Measurements from ENCODE around the gene HSPB6.

Gene HSPB6

DNA sequence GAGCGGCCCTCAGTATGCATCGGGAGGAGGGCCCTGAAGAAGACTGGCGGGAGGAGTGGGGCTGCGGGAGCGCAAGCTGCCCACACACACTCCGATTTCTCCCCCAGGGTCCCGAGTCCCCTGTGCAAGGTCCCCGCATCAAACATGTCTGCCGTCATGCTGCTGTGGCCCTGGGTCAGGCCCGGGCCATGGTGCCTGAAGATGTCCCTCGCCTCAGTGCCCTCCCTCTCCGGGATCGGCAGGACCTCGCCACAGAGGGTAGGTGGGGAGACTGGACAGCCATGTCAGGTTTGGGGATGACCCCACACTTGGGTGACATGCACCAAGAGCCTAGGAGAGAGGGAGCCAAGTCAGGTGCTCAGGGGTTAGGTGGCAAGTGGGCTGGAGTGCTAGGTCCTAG is 34.4 kb downstream of the HSPB6 start:
- no peak overlapping the region for H3K27ac ChIP-seq (ENCODE audit: insufficient read depth, low read depth, low read length, poor library complexity, severe bottlenecking)
- H3K4me1 ChIP-seq (ENCODE audit: control insufficient read depth, insufficient read depth, low read length): peaks cover 7% of the 10 kb centered on the region
- no peak overlapping the region for H3K4me3 ChIP-seq (ENCODE audit: insufficient read depth, low read depth, low read length)
- H3K36me3 ChIP-seq (ENCODE audit: control insufficient read depth, insufficient read depth, low read length): peaks cover 48% of the 10 kb centered on the region
- 97% methylated on average over 14 of the region's 14 CpGs for WGBS, 2 experiments
- H3K9me3 ChIP-seq (ENCODE audit: control insufficient read depth, low read length): no peaks in the 10 kb centered on the region
- H3K27me3 ChIP-seq (ENCODE audit: control insufficient read depth, insufficient read depth, low read length, poor library complexity, severe bottlenecking): no peaks in the 10 kb centered on the region

DNA sequence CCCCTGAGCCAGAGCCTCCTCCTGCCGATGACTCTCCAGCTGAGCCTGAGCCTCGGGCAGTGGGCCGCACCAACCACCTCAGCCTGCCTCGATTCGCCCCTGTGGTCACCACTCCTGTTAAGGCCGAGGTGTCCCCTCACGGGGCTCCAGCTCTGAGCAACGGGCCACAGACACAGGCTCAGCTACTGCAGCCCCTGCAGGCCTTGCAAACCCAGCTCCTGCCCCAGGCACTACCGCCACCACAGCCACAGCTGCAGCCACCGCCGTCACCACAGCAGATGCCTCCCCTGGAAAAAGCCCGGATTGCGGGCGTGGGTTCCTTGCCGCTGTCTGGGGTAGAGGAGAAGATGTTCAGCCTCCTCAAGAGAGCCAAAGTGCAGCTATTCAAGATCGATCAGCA is 35.5 kb downstream of the HSPB6 start:
- Histone ChIP-seq H3K9me3 (ENCODE audit: control insufficient read depth, low read length) (no peaks in the 10 kb centered on the region), H3K27ac (ENCODE audit: insufficient read depth, low read depth, low read length, poor library complexity, severe bottlenecking) (no peak overlapping the region), H3K4me1 (ENCODE audit: control insufficient read depth, insufficient read depth, low read length) (peaks cover 7% of the 10 kb centered on the region), H3K4me3 (ENCODE audit: insufficient read depth, low read depth, low read length) (no peak overlapping the region), H3K27me3 (ENCODE audit: control insufficient read depth, insufficient read depth, low read length, poor library complexity, severe bottlenecking) (no peaks in the 10 kb centered on the region), H3K36me3 (ENCODE audit: control insufficient read depth, insufficient read depth, low read length) (peaks cover 44% of the 10 kb centered on the region)
- WGBS, 2 experiments: 97 to 98% methylated on average over 16 of the region's 16 CpGs

DNA sequence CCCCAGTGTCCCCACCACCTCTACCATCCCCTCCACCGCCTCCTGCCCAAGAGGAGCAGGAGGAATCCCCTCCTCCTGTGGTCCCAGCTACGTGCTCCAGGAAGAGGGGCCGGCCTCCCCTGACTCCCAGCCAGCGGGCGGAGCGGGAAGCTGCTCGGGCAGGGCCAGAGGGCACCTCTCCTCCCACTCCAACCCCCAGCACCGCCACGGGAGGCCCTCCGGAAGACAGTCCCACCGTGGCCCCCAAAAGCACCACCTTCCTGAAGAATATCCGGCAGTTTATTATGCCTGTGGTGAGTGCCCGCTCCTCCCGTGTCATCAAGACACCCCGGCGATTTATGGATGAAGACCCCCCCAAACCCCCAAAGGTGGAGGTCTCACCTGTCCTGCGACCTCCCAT is 36.2 kb downstream of the HSPB6 start:
- 93 to 95% methylated on average over 17 of the region's 17 CpGs for WGBS, 2 experiments
- Histone ChIP-seq H3K9me3 (ENCODE audit: control insufficient read depth, low read length) (no peaks in the 10 kb centered on the region), H3K4me1 (ENCODE audit: control insufficient read depth, insufficient read depth, low read length) (peaks cover 12% of the 10 kb centered on the region), H3K36me3 (ENCODE audit: control insufficient read depth, insufficient read depth, low read length) (peaks cover 40% of the 10 kb centered on the region), H3K27me3 (ENCODE audit: control insufficient read depth, insufficient read depth, low read length, poor library complexity, severe bottlenecking) (peaks cover 4% of the 10 kb centered on the region), H3K4me3 (ENCODE audit: insufficient read depth, low read depth, low read length) (no peak overlapping the region), H3K27ac (ENCODE audit: insufficient read depth, low read depth, low read length, poor library complexity, severe bottlenecking) (no peak overlapping the region)

DNA sequence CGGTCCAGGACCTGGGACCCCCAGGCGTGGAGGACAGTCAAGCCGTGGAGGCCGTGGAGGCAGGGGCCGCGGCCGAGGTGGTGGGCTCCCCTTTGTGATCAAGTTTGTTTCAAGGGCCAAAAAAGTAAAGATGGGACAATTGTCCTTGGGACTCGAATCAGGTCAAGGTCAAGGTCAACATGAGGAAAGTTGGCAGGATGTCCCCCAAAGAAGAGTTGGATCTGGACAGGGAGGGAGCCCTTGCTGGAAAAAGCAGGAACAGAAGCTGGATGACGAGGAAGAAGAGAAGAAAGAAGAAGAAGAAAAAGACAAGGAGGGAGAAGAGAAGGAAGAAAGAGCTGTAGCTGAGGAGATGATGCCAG is 36.7 kb downstream of the HSPB6 start:
- Histone ChIP-seq H3K27ac (ENCODE audit: insufficient read depth, low read depth, low read length, poor library complexity, severe bottlenecking) (no peak overlapping the region), H3K4me3 (ENCODE audit: insufficient read depth, low read depth, low read length) (no peak overlapping the region), H3K4me1 (ENCODE audit: control insufficient read depth, insufficient read depth, low read length) (peaks cover 17% of the 10 kb centered on the region), H3K27me3 (ENCODE audit: control insufficient read depth, insufficient read depth, low read length, poor library complexity, severe bottlenecking) (peaks cover 9% of the 10 kb centered on the region), H3K9me3 (ENCODE audit: control insufficient read depth, low read length) (no peaks in the 10 kb centered on the region), H3K36me3 (ENCODE audit: control insufficient read depth, insufficient read depth, low read length) (peaks cover 35% of the 10 kb centered on the region)
- WGBS, 2 experiments: 94 to 98% methylated on average over 9 of the region's 9 CpGs

GRCh38 chr19:35719402-35720162 is 37.2 kb downstream of the HSPB6 start:
- Histone ChIP-seq H3K4me1 (ENCODE audit: control insufficient read depth, insufficient read depth, low read length) (peaks cover 22% of the 10 kb centered on the region), H3K27ac (ENCODE audit: insufficient read depth, low read depth, low read length, poor library complexity, severe bottlenecking) (no peak overlapping the region), H3K9me3 (ENCODE audit: control insufficient read depth, low read length) (no peaks in the 10 kb centered on the region), H3K4me3 (ENCODE audit: insufficient read depth, low read depth, low read length) (peak overlapping the region; percentile 70), H3K27me3 (ENCODE audit: control insufficient read depth, insufficient read depth, low read length, poor library complexity, severe bottlenecking) (peaks cover 15% of the 10 kb centered on the region), H3K36me3 (ENCODE audit: control insufficient read depth, insufficient read depth, low read length) (peaks cover 30% of the 10 kb centered on the region)
- WGBS, 2 experiments: 93 to 94% methylated on average over 32 of the region's 32 CpGs

DNA sequence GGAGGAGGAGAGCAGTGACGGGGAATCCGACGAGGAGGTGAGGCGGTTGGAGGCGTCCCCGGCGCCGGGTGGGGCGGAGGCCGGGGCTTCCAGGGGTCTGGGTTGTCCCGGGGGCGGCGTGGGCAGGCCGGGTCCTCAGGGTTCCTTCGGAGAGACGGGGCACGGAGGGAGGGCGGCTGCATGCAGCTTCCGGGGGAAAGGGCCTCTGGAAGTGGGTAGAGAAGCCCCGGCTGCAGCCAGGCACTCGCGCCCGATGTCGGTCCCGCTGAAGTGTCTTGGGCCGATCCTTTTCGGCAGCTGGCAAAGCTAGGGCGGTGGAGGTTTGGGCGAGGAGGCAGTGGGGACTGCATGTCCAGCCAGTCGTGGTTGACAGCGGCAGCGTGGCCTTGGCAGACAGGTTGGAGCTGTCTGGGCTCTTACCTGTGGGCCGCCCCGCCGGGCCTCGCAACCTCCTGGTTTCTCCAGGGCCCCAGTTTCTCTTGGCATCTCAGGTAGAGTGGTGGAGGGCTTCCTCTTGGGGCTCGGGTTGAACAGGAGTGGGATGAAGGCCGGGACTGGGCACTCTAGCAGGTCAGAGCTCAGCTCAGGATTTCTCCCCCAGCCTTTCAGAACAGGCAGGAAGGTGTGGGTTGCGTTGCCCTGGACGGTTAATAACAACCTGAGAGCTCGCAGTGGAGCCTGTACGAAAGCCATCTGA is 38.3 kb downstream of the HSPB6 start:
- Histone ChIP-seq H3K9me3 (ENCODE audit: control insufficient read depth, low read length) (no peaks in the 10 kb centered on the region), H3K27me3 (ENCODE audit: control insufficient read depth, insufficient read depth, low read length, poor library complexity, severe bottlenecking) (peaks cover 23% of the 10 kb centered on the region), H3K4me3 (ENCODE audit: insufficient read depth, low read depth, low read length) (peak overlapping the region; percentile 70), H3K27ac (ENCODE audit: insufficient read depth, low read depth, low read length, poor library complexity, severe bottlenecking) (no peak overlapping the region), H3K36me3 (ENCODE audit: control insufficient read depth, insufficient read depth, low read length) (peaks cover 20% of the 10 kb centered on the region), H3K4me1 (ENCODE audit: control insufficient read depth, insufficient read depth, low read length) (peaks cover 27% of the 10 kb centered on the region)
- 4% methylated on average over 42 of the region's 42 CpGs for WGBS, 2 experiments

DNA sequence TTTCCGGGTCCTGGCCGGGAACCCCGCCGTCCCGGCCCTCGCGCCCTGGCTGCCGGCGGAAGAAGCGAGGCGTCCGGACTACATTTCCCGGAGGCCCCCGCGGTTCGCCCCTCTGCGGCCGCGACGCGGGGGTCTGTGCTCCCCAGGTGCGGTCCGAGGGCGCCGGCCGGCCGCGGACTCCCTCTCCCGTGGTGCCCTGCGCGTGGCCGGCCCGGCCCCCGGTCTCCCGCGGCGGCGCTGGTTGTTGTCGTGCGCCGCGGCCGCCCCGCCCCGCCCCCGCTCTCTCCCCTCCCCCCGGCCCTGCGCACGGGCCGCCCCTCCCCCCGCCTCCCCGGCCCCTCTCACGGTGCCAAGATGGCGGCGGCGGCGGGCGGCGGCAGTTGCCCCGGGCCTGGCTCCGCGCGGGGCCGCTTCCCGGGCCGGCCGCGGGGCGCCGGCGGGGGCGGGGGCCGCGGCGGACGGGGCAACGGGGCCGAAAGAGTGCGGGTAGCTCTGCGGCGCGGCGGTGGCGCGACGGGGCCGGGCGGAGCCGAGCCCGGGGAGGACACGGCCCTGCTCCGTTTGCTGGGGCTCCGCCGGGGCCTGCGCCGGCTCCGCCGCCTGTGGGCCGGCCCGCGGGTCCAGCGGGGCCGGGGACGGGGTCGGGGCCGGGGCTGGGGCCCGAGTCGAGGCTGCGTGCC is 39.0 kb downstream of the HSPB6 start, which contains the start of gene KMT2B:
Gene KMT2B, plus strand, starts transcription at position 339 of the 680 bp plus-strand sequence. Its CDS starts 16 bp downstream, at position 355.
- WGBS, 2 experiments: 0% methylated on average over 99 to 107 of the region's 109 CpGs

GRCh38 chr19:35716801-35717664 is 39.8 kb downstream of the HSPB6 start:
- Histone ChIP-seq H3K36me3 (ENCODE audit: control insufficient read depth, insufficient read depth, low read length) (peaks cover 6% of the 10 kb centered on the region), H3K4me1 (ENCODE audit: control insufficient read depth, insufficient read depth, low read length) (peaks cover 27% of the 10 kb centered on the region), H3K9me3 (ENCODE audit: control insufficient read depth, low read length) (no peaks in the 10 kb centered on the region), H3K27ac (ENCODE audit: insufficient read depth, low read depth, low read length, poor library complexity, severe bottlenecking) (peak overlapping the region; percentile 87), H3K4me3 (ENCODE audit: insufficient read depth, low read depth, low read length) (peak overlapping the region; percentile 66), H3K27me3 (ENCODE audit: control insufficient read depth, insufficient read depth, low read length, poor library complexity, severe bottlenecking) (peaks cover 29% of the 10 kb centered on the region)
- 0% methylated on average over 77 of the region's 77 CpGs for WGBS, 2 experiments

More for the DNA sequence above, 39.0 kb downstream of the HSPB6 start, which contains the start of gene KMT2B:
- H3K9me3 ChIP-seq (ENCODE audit: control insufficient read depth, low read length): no peaks in the 10 kb centered on the region
- peak within 1 kb of the TSS; percentile 87 for H3K27ac ChIP-seq (ENCODE audit: insufficient read depth, low read depth, low read length, poor library complexity, severe bottlenecking)
- H3K4me1 ChIP-seq (ENCODE audit: control insufficient read depth, insufficient read depth, low read length): peaks cover 27% of the 10 kb centered on the region
- peaks cover 13% of the 10 kb centered on the region for H3K36me3 ChIP-seq (ENCODE audit: control insufficient read depth, insufficient read depth, low read length)
- H3K4me3 ChIP-seq (ENCODE audit: insufficient read depth, low read depth, low read length): peak within 1 kb of the TSS; percentile 70
- H3K27me3 ChIP-seq (ENCODE audit: control insufficient read depth, insufficient read depth, low read length, poor library complexity, severe bottlenecking): peaks cover 29% of the 10 kb centered on the region

DNA sequence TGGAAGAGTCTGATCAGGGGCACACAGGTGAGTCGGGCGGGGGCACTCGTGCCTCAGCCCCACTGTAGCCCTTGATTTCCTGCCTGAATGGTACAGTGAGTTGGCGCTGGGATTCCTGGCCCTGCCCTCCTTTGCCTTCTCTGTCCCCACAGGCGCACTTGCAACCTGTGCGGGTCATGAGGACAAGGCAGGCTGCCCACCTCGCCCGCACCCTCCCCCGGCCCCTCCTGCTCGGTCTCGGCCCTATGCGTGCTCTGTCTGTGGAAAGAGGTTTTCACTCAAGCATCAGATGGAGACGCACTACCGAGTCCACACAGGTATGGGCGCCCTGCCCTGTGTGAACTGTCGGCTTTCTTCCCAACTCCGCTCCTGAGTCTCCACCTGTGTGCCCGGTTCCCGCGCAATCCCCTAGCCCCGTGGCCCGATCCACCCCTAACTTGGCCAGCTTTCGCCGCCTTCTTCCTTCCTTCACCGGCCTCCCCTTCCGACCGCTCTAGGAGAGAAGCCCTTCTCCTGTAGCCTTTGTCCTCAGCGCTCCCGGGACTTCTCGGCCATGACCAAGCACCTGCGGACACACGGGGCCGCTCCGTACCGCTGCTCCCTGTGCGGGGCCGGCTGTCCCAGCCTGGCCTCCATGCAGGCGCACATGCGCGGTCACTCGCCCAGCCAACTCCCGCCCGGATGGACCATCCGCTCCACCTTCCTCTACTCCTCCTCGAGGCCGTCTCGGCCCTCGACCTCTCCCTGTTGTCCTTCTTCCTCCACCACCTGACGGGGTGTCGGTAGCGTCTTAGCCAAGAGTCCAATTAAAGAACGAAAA is 40.6 kb downstream of the HSPB6 start:
- 5% methylated on average over 52 of the region's 52 CpGs for WGBS, 2 experiments
- Histone ChIP-seq H3K9me3 (ENCODE audit: control insufficient read depth, low read length) (no peaks in the 10 kb centered on the region), H3K4me1 (ENCODE audit: control insufficient read depth, insufficient read depth, low read length) (peaks cover 27% of the 10 kb centered on the region), H3K27me3 (ENCODE audit: control insufficient read depth, insufficient read depth, low read length, poor library complexity, severe bottlenecking) (peaks cover 29% of the 10 kb centered on the region), H3K36me3 (ENCODE audit: control insufficient read depth, insufficient read depth, low read length) (peaks cover 6% of the 10 kb centered on the region), H3K4me3 (ENCODE audit: insufficient read depth, low read depth, low read length) (peak overlapping the region; percentile 66), H3K27ac (ENCODE audit: insufficient read depth, low read depth, low read length, poor library complexity, severe bottlenecking) (peak overlapping the region; percentile 87)

Measured in ectodermal cell (in vitro differentiated cells).